GM21390 (cell line): ENCODE data around the gene ACP1.
"Not testable (repeated sequence)": the region's sequence is repeated elsewhere in the genome, so short reads cannot be mapped to it uniquely, and the experiment has no call there.

ENCODE experiments used
- ATAC-seq: cut with Tn5 transposase; IDR thresholded peaks from one replicate; pipeline ENCODE4 v1.9.1; 2021; ENCODE audit not compliant: unreplicated experiment

The ACP1 gene

DNA sequence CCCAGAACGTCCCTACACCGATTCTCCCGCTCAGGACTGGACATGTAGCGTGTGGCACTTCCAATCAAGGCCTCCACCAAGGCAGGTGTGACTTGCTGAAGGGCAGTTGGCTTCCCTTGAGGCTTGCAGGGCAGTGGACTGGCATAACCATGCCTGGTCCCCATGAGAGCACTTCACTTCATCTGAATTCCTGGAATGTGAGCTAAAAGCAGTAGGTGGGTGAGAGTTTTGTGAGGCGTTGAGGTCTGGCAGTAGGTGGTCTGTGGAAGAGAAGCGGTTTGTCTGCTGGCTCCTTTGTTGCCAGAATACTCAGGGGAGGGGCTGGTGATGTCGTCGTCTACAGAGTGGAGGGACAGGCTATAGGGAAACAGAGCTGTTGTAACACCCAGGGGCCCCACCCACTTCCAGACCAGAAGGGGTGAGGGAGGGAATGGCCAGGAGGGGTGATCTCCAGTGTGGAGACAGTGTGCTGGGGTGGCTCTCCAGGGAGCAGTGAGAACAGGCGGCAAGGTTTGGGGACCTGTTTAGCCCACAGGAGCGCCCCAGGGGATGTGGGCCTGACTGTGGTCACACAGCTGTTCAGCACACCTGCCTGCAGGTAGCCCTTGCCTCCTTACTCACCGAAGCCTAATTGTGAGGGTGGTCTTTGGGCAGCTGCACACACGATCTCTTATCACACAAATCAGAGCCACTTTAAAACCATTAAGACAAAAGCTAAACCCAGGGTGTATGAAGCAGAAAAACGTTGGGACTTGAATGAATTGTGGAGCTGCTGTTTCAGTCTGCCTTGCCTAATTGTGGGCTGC is 44.6 kb downstream of the ACP1 start:
- no peak for ATAC-seq

- no peak for ATAC-seq
Observed at GRCh38 chr2:309954-310510, 45.3 kb downstream of the ACP1 start.

DNA sequence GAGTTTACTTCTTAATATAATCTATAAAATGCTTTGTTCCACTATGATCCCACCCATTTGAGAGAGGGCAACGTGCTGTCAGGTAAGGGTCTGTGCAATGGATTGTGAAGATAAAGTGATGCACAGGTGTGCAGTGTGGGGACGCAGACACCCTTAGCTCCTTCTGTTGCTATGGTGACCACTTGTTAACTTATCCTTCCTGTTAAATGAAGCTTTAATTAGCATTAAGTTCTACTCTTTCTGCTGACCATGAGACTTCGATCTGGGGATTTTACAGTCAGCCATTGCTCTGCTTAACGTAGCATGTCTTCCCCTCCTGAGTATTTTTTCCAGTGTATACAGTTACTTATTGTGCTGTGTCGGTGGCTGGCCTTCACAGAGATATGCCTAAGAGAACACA is 46.2 kb downstream of the ACP1 start:
- ATAC-seq = no peak

DNA sequence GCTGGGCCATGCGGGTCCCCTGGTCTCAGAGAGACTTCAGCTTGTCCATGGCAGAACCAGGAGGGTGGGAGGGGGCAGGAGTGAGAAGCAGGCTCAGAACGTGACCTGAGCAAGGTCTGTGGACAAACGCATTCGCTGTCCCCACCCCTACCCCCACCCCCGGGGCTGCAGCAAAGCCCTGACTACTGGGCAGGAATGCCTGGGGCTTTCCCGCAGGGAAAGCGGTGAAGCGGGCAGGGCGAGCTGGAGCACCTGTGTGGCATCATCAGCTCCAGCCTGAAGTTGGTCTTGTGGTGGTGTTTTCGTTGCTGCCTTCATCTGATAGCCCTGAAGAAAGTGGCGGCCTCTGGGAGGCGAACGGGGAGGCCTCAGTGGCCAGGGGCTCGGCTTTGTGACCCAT is 49.2 kb downstream of the ACP1 start:
- ATAC-seq = no peak

GRCh38 chr2:314561-315336 is 50.0 kb downstream of the ACP1 start:
- ATAC-seq = no peak

DNA sequence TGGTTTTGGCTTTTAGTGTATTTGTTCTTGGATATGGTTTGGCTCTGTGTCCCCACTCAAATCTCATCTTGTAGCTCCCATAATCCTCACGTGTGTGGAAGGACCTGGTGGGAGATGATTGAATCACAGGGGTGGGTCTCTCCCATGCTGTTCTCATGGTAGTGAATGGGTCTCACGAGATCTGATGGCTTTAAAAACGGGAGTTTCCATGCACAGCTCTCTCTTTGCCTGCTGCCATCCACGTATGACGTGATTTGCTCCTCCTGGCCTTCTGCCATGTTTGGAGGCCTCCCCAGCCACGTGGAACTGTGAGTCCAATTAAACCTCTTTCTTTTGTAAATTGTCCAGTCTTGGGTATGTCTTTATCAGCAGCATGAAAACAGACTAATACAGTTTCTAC is 51.2 kb downstream of the ACP1 start:
- not testable (repeated sequence) for ATAC-seq

- ATAC-seq = no peak
Observed at GRCh38 chr2:316381-316780, 51.6 kb downstream of the ACP1 start.

DNA sequence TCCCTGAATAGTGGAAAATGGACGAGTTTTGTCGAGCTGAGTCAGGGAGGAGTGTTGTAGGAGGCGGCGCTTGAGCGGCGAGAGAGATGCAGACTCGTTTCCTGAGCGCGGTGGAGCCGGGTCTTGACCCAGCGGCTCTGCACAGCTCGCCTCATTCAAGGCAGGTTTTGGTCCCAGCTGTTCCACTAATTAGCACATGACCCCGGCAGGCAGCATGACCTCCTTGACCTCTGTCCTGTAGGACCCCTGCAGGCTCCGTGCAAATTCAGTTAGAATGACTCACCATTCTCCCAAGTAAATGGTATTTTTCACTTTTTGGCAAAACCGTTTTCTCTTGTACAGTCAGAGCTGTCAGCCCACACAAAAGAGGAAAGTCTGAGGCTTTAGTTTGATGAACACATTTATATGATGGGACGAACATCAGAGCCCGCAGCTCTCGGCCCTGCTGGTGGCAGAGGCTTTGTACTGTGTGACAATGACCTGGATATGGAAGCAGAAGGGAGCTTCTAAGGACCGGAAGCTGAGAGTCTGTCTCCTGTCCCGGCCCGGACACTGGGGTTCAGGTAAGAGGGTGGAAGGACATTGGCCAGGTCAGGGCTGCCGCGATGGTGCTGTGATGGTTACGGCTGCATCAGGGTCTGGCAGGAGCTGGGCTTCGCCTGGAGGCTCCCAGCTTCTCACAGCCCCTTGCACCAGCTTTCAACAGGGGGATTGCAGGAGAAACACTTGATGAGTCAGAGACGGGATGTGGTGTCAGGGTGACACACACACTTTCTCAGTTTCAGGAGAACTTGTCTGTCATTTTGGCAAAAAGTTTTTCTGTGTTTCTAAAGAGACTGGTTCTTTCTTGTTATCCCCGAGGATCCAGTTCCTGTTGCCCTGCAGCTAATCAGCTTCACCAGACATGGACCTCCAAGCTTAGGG is 53.0 kb downstream of the ACP1 start:
- peak; percentile 81 for ATAC-seq

- ATAC-seq = no peak
Observed at GRCh38 chr2:319059-319600, 54.4 kb downstream of the ACP1 start.

GRCh38 chr2:320561-320960 is 55.8 kb downstream of the ACP1 start:
- no peak for ATAC-seq

- ATAC-seq = no peak
Observed at GRCh38 chr2:322326-322725, 57.6 kb downstream of the ACP1 start.

- no peak for ATAC-seq
Observed at GRCh38 chr2:323035-323434, 58.3 kb downstream of the ACP1 start.
